Sigmoid colon (tissue), 4 donors: Measurements from ENCODE around the gene DNAL1.

Experiments
- EP300 ChIP-seq, 4 donors: sonication (generic); formaldehyde crosslinking; IDR thresholded peaks; one replicate each; pipeline ENCODE4 v1.6.1; 2017; ENCODE audit warnings: antibody characterized with exemption in 4 of 4
- POLR2A ChIP-seq, 2 donors: fragments of 450-650 bp; IDR thresholded peaks; one replicate each; pipeline ENCODE4 v1.6.1; 2016; ENCODE audit warnings: antibody characterized with exemption in 2 of 2, mild to moderate bottlenecking in 2 of 2, moderate library complexity in 2 of 2
- POLR2AphosphoS5 ChIP-seq, 4 donors: sonication (generic); formaldehyde crosslinking; IDR thresholded peaks; one replicate each; pipeline ENCODE4 v1.6.1; 2017; ENCODE audit warnings: antibody characterized with exemption in 4 of 4
- TF ChIP-seq, protein P1 (sequence below), 4 experiments: fragments of 450-650 bp in 3 of 4; fragments of 200-600 bp in 1 of 4; IDR thresholded peaks; one replicate each; pipeline ENCODE4 v1.5.1; 2016 to 2019; ENCODE audit warnings: antibody characterized with exemption in 4 of 4, mild to moderate bottlenecking in 3 of 4, moderate library complexity in 2 of 4

DNA sequence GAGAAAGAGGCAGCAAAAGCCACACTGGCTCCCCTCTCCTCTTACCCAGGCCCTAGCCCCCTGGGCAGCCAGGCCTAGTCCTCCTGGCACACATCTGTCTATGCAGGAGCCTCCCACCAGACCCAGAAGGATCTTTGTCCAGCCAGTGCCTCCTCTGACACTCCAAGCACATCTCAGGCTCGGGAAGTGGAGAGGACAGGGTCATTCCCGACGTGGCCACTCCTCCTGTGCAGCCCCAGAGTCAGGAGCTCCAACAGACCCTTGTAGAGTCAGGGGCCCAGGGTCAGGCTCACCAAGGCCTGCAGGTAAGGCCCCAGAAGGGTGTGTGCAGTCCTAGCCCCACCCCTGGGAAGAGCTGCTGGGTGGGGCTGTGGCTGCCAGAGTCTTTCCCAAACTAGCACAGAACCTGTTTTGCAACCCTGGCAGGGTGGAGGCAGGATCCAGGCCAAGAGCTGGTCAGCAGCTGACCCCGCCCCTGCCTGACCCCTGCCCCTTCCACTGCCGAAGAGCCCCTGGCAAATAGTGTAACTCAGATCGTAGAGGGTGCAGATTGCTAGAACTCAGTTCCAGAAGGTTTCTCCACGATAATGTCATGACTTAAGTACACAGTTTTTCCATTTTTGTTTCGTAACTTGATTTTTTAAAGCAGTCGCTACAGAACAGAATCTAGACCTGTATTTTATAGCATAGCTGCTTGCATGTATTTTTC, 96.0 kb downstream of the DNAL1 start:
- TF ChIP-seq, protein P1, sequence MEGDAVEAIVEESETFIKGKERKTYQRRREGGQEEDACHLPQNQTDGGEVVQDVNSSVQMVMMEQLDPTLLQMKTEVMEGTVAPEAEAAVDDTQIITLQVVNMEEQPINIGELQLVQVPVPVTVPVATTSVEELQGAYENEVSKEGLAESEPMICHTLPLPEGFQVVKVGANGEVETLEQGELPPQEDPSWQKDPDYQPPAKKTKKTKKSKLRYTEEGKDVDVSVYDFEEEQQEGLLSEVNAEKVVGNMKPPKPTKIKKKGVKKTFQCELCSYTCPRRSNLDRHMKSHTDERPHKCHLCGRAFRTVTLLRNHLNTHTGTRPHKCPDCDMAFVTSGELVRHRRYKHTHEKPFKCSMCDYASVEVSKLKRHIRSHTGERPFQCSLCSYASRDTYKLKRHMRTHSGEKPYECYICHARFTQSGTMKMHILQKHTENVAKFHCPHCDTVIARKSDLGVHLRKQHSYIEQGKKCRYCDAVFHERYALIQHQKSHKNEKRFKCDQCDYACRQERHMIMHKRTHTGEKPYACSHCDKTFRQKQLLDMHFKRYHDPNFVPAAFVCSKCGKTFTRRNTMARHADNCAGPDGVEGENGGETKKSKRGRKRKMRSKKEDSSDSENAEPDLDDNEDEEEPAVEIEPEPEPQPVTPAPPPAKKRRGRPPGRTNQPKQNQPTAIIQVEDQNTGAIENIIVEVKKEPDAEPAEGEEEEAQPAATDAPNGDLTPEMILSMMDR (IDR thresholded peaks at IDR 0.05), result no peak
- TF ChIP-seq POLR2A (IDR thresholded peaks at IDR 0.05), result no peak
- TF ChIP-seq POLR2AphosphoS5 (IDR thresholded peaks at IDR 0.05), result peak; percentile 13 to 40 (median 28)
- TF ChIP-seq EP300 (IDR thresholded peaks at IDR 0.05), result no peak
